HCT116 (cell line): ENCODE results near the gene ERG. TPM values are rescaled to one million over a fixed set of nuclear protein-coding genes. Genes with fewer than 3 reads are reported as not detected.

ENCODE experiments used
- ATAC-seq: fragments of 200-7000 bp; cut with Tn5 transposase; 2 replicates; pipeline ENCODE4 v1.9.1; 2020; ENCODE audit warnings: mild to moderate bottlenecking, moderate library complexity
- BruUV-seq: library from RNA; stranded (reverse); fragments of 400-500 nt; replicated peaks from 2 replicates; lab custom pipeline; 2021; lab: Mats Ljungman, UMichigan
- CTCF ChIA-PET: fragments of 300-600 bp; sonication (Branson Sonifier 250); formaldehyde crosslinking; loops from one replicate; lab custom pipeline; 2021; ENCODE audit warnings: antibody characterized with exemption; lab: Charles Lee
- POLR2A ChIA-PET: fragments of 300-600, 350-600 bp; sonication (Branson Sonifier 250); formaldehyde crosslinking; loops from one replicate; lab custom pipeline; 2021; ENCODE audit warnings: antibody characterized with exemption; lab: Charles Lee
- RAD21 ChIA-PET, 2 experiments: fragments of 300-600 bp; sonication (Branson Sonifier 250); formaldehyde crosslinking; loops; one replicate each; lab custom pipeline; 2023; ENCODE audit warnings: low total read pairs in 2 of 2; ENCODE audit not compliant: uncharacterized antibody in 2 of 2, unreplicated experiment in 2 of 2, low non-redundant PET in 1 of 2; lab: Charles Lee
- DNase-seq: peaks from one replicate; pipeline ENCODE4 v3.0.0-alpha.2; 2010; ENCODE audit warnings: low read depth, low spot score
- H2AFZ ChIP-seq: fragments of 200-600 bp; shearing (Covaris generic), sonication (generic); 2 replicates; pipeline ENCODE4 v1.6.1; 2017; ENCODE audit warnings: low read depth, mixed run types, mixed read lengths, antibody characterized with exemption, low read length; ENCODE audit not compliant: poor library complexity, severe bottlenecking
- H3K27ac ChIP-seq: 2 replicates; pipeline ENCODE4 v1.5.1; 2012; ENCODE audit warnings: low read depth, low read length
- H3K27me3 ChIP-seq: fragments of 200-600 bp; sonication (generic); 2 replicates; pipeline ENCODE4 v1.6.1; 2016; ENCODE audit warnings: mixed run types, low read length, mixed read lengths; ENCODE audit not compliant: insufficient read depth
- H3K36me3 ChIP-seq, 2 experiments: fragments of 200-500 bp in 1 of 2; fragments of 200-600 bp in 1 of 2; sonication (Bioruptor generic) in 1 of 2; sonication (generic) in 1 of 2; 2 replicates each; pipeline versions ENCODE4 v1.5.1 to v1.6.1; 2014 to 2016; ENCODE audit warnings: low read length in 2 of 2, inconsistent platforms in 1 of 2, mixed read lengths in 1 of 2, mixed run types in 1 of 2; ENCODE audit not compliant: insufficient read depth in 2 of 2, control insufficient read depth in 1 of 2
- H3K4me1 ChIP-seq, 2 experiments: fragments of 200-600 bp in 1 of 2; sonication (generic) in 1 of 2; 2 replicates each; pipeline versions ENCODE4 v1.5.1 to v1.6.1; 2012 to 2017; ENCODE audit warnings: low read length in 2 of 2, inconsistent platforms in 1 of 2, mild to moderate bottlenecking in 1 of 2, mixed read lengths in 1 of 2, mixed run types in 1 of 2, moderate library complexity in 1 of 2; ENCODE audit not compliant: insufficient read depth in 2 of 2, control insufficient read depth in 1 of 2
- H3K4me2 ChIP-seq: fragments of 200-600 bp; sonication (generic); 2 replicates; pipeline ENCODE4 v1.6.1; 2017; ENCODE audit warnings: mixed run types, low read length, mixed read lengths
- H3K4me3 ChIP-seq, 2 experiments: fragments of 200-600 bp in 1 of 2; sonication (generic) in 1 of 2; replicated peaks in 1 of 2; 2 replicates each; pipeline ENCODE4 v1.5.1; 2011 to 2016; ENCODE audit warnings: low read length in 2 of 2, control low read depth in 1 of 2, low read depth in 1 of 2, mild to moderate bottlenecking in 1 of 2, mixed read lengths in 1 of 2, mixed run types in 1 of 2
- H3K79me2 ChIP-seq: fragments of 200-600 bp; sonication (generic); 2 replicates; pipeline ENCODE4 v1.6.1; 2017; ENCODE audit warnings: mild to moderate bottlenecking, mixed run types, low read length, moderate library complexity, mixed read lengths; ENCODE audit not compliant: insufficient read depth
- H3K9ac ChIP-seq: fragments of 200-600 bp; sonication (generic); 2 replicates; pipeline ENCODE4 v1.6.1; 2016; ENCODE audit warnings: low read length, mixed read lengths
- H3K9me2 ChIP-seq: fragments of 200-600 bp; sonication (generic), shearing (Covaris generic); 2 replicates; pipeline ENCODE4 v1.6.1; 2017; ENCODE audit warnings: mixed run types, mild to moderate bottlenecking, moderate library complexity; ENCODE audit not compliant: insufficient read depth
- H3K9me3 ChIP-seq, 2 experiments: fragments of 200-500 bp in 1 of 2; fragments of 200-600 bp in 1 of 2; sonication (Bioruptor generic) in 1 of 2; sonication (generic) in 1 of 2; 2 replicates each; pipeline ENCODE4 v1.6.1; 2014 to 2017; ENCODE audit warnings: low read length in 2 of 2, mixed read lengths in 2 of 2, inconsistent platforms in 1 of 2, low read depth in 1 of 2, mild to moderate bottlenecking in 1 of 2, mixed run types in 1 of 2, moderate library complexity in 1 of 2; ENCODE audit not compliant: control insufficient read depth in 1 of 2, insufficient read depth in 1 of 2
- H4K20me1 ChIP-seq: fragments of 200-600 bp; sonication (generic), shearing (Covaris generic); 2 replicates; pipeline ENCODE4 v1.6.1; 2017; ENCODE audit warnings: mixed run types, mild to moderate bottlenecking, moderate library complexity; ENCODE audit not compliant: insufficient read depth
- ATF3 ChIP-seq: IDR thresholded peaks from 2 replicates; pipeline ENCODE4 v1.6.1; 2012
- CBX3 ChIP-seq: IDR thresholded peaks from 2 replicates; pipeline ENCODE4 v1.6.1; 2012; ENCODE audit warnings: low read depth
- CTCF ChIP-seq, 3 experiments: fragments of 200-600 bp in 1 of 3; sonication (generic) in 1 of 3; IDR thresholded peaks in 2 of 3; conservative IDR thresholded peaks in 1 of 3; 2 replicates each; pipeline ENCODE4 v1.5.1; 2012 to 2017; ENCODE audit warnings: low read depth in 2 of 3, low read length in 2 of 3, antibody characterized with exemption in 1 of 3, borderline replicate concordance in 1 of 3, control low read depth in 1 of 3, mild to moderate bottlenecking in 1 of 3, mixed read lengths in 1 of 3, mixed run types in 1 of 3, moderate library complexity in 1 of 3; ENCODE audit not compliant: insufficient read depth in 1 of 3
- EGR1 ChIP-seq: IDR thresholded peaks from 2 replicates; pipeline ENCODE4 v1.6.1; 2012; ENCODE audit warnings: low read depth
- EZH2phosphoT487 ChIP-seq: fragments of 200-600 bp; IDR thresholded peaks from 2 replicates; pipeline ENCODE4 v1.6.1; 2018; ENCODE audit warnings: antibody characterized with exemption, borderline replicate concordance
- JUND ChIP-seq: IDR thresholded peaks from 2 replicates; pipeline ENCODE4 v1.6.1; 2012
- MAX ChIP-seq: IDR thresholded peaks from 2 replicates; pipeline ENCODE4 v1.6.1; 2012
- POLR2A ChIP-seq: IDR thresholded peaks from 2 replicates; pipeline ENCODE4 v1.7.0; 2011; ENCODE audit warnings: borderline replicate concordance; ENCODE audit not compliant: insufficient read depth, insufficient read length; ENCODE audit errors: extremely low read depth
- POLR2AphosphoS5 ChIP-seq: IDR thresholded peaks from 2 replicates; pipeline ENCODE4 v1.6.1; 2011; ENCODE audit warnings: mild to moderate bottlenecking, low read depth, low read length, moderate library complexity
- RAD21 ChIP-seq: IDR thresholded peaks from 2 replicates; pipeline ENCODE4 v1.6.1; 2012; ENCODE audit warnings: low read depth, mild to moderate bottlenecking
- REST ChIP-seq: IDR thresholded peaks from 2 replicates; pipeline ENCODE4 v1.6.1; 2012; ENCODE audit warnings: low read depth
- SIN3A ChIP-seq: IDR thresholded peaks from 2 replicates; pipeline ENCODE4 v1.6.1; 2012; ENCODE audit warnings: low read depth
- SP1 ChIP-seq: IDR thresholded peaks from 2 replicates; pipeline ENCODE4 v1.6.1; 2012; ENCODE audit warnings: low read depth
- SRF ChIP-seq: IDR thresholded peaks from 2 replicates; pipeline ENCODE4 v1.6.1; 2012; ENCODE audit warnings: low read depth
- TCF7L2 ChIP-seq: IDR thresholded peaks from 2 replicates; pipeline ENCODE4 v1.7.0; 2011; ENCODE audit warnings: borderline replicate concordance, inconsistent platforms; ENCODE audit not compliant: insufficient read depth, insufficient read length; ENCODE audit errors: extremely low read depth
- YY1 ChIP-seq: IDR thresholded peaks from 2 replicates; pipeline ENCODE4 v1.6.1; 2011; ENCODE audit warnings: low read length, low read depth, moderate library complexity, mild to moderate bottlenecking; ENCODE audit not compliant: insufficient replicate concordance; ENCODE audit errors: extremely low read depth
- ZBTB33 ChIP-seq: IDR thresholded peaks from 2 replicates; pipeline ENCODE4 v1.6.1; 2011; ENCODE audit warnings: mild to moderate bottlenecking, low read length, moderate library complexity; ENCODE audit not compliant: insufficient replicate concordance; ENCODE audit errors: extremely low read depth
- ZFX ChIP-seq: fragments of 450-650 bp; IDR thresholded peaks from 2 replicates; pipeline ENCODE4 v1.6.1; 2017
- intact Hi-C: fragments of 100-400 bp; cut with micrococcal nuclease; formaldehyde crosslinking; loops from 2 replicates; pipeline ENCODE4 v1.10.0; 2022
- total RNA-seq: library from RNA; stranded (reverse); gene quantifications from one replicate; pipeline ENCODE4 v1.2.1, GENCODE V29; 2021; ENCODE audit not compliant: unreplicated experiment

The ERG gene
- total RNA-seq, 1 experiment from 2014 or later: 0.17 TPM

GRCh38 chr21:38500073-38500472 lies 1.8 kb upstream of the ERG start (continued):
- TF ChIP-seq ATF3: no peak

- intact Hi-C loops: no loop called here
- RAD21 ChIA-PET: no interaction called here
- Histone ChIP-seq H3K4me1 (no peaks in the 10 kb centered on the region), H2AFZ (no peak overlapping the region), H3K4me3 (no peak overlapping the region), H3K9me2 (no peaks in the 10 kb centered on the region), H3K27me3 (peaks cover 41% of the 10 kb centered on the region), H3K79me2 (no peaks in the 10 kb centered on the region), H3K27ac (no peak overlapping the region), H3K4me2 (no peak overlapping the region), H4K20me1 (no peaks in the 10 kb centered on the region)
- CTCF ChIA-PET: no interaction called here
- no TSS peak for BruUV-seq
- ATAC-seq (no peak), DNase-seq (no peak)
- POLR2A ChIA-PET: no interaction called here
- TF ChIP-seq CTCF (IDR thresholded peaks at IDR 0.05 in 2 of 3, conservative IDR thresholded peaks at IDR 0.05 in 1 of 3; ENCODE audit: borderline replicate concordance in 1 of 3, insufficient read depth in 1 of 3, low read depth in 2 of 3, low read length in 2 of 3): no peak
- no peak for TF ChIP-seq POLR2AphosphoS5
- no peak for TF ChIP-seq YY1
- no peak for TF ChIP-seq ZBTB33
- TF ChIP-seq TCF7L2: no peak
- TF ChIP-seq REST: no peak
- no peak for TF ChIP-seq EZH2phosphoT487
- TF ChIP-seq SRF: no peak
- no peak for TF ChIP-seq CBX3
- no peak for TF ChIP-seq RAD21
- no peak for TF ChIP-seq MAX
- TF ChIP-seq SIN3A: no peak
- no peak for TF ChIP-seq POLR2A
- no peak for TF ChIP-seq SP1
- no peak for TF ChIP-seq ZFX
- TF ChIP-seq JUND: no peak
- no peak for TF ChIP-seq EGR1
- TF ChIP-seq, all 23 proteins: peak for 0
- H3K9ac ChIP-seq: no peak overlapping the region
- no peaks in the 10 kb centered on the region for H3K9me3 ChIP-seq
- no peaks in the 10 kb centered on the region for H3K36me3 ChIP-seq
Observed at GRCh38 chr21:38499296-38499695, 1.0 kb upstream of the ERG start.
